GM21526 (cell line): ENCODE data around the gene FOXP1.
"Not testable (repeated sequence)": the region's sequence is repeated elsewhere in the genome, so short reads cannot be mapped to it uniquely, and the experiment has no call there.

ENCODE experiments used
- ATAC-seq: cut with Tn5 transposase; IDR thresholded peaks from one replicate; pipeline ENCODE4 v1.9.1; 2021; ENCODE audit warnings: moderate library complexity; ENCODE audit not compliant: unreplicated experiment, low FRiP score

FOXP1 gene

DNA sequence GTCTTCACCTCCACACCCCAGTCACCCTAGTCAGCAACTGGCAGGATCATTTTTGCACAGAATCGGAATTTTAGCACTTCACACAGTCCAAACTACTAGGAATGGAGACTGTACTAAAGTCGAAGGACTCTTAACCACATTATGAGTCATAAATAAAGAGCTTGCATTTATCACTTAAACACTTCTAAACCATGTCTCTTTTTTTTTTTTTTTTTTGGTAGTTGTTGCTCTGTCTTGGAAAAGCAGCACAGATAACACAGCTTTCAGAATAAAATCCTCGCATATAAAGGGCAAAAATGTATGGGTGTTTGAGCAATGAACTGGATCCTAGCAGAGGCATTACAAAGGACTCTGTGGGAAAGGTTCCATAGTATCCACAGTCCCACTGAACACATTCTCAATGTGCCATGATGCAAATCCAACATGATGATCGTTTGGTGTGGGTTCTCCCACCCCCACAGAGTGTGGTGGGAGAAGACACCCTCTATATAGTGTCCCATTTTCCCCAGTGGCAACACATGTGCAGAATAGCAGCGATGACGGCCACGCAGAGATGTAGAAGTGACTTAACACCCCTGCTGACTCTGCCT is 47.1 kb downstream of the FOXP1 start:
- ATAC-seq, result no peak

DNA sequence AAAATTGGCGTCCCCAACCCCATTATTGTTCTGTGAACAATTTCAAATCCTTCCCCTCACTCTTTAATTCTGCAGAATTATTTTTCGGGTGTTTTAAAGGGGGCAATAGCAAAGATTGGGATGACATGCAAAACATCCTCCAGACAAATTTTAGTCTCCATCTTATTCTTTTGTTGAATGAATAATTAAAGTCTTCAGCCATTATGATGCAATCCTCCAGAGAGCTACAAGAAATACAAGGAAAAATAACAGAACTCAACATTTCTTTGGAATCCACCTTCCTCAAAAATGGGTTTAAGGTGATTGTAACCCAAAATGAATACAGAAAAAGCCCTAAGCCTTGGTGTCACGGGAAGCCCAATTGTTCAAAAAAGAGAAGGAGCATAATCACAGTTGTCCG is 49.9 kb downstream of the FOXP1 start:
- ATAC-seq, result no peak

GRCh38 chr3:71532639-71533395 is 50.7 kb downstream of the FOXP1 start:
- no peak for ATAC-seq

DNA sequence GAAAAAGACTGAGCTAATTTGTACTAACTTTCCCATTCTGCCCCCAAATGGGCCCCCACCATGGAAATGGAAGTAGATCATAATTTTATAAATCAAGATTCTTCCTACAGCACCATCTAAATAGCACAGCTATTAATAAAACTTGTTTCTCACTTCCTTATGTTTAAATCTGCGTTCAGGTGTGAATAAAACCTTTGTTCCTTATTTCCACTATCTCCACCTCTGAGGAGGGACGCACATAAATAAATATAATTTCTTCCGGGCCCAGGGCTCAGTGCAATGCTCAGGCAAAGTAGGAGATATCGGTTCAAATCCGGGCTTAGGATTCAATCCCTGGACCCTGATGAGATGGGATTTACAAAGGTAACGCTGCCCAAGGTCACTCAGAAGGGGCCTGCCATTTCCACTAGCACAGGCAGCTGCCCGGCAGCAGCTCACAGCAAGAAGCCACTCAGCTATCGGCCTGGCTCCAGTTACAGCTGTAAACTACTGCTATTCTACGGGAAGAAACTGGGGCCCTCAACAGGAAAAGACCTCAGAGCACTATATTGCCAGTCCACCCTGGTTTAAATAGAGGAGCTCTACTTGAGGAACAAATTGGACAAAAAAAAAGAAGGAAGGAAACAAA is 52.5 kb downstream of the FOXP1 start:
- no peak for ATAC-seq

DNA sequence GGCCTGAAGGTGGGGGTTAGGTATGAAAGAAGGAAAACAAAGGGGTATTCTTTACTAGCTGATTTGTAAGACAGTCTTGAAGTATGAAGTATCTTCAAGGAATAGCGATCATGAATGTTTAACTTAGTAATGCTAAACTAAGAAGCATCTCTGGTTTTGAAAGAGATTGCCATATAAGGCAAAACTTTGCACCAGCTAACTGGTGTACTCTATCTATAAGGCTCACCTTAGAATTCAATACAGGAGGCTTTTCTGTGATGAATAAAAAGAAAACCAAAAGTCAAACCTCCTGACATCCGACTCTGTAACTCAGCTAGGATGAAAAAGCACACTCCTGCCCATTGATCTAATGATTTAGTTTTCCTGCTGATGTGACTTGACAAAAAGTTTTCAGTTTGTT is 54.7 kb downstream of the FOXP1 start:
- no peak for ATAC-seq

GRCh38 chr3:71526448-71526847 is 57.1 kb downstream of the FOXP1 start:
- ATAC-seq, result not testable (repeated sequence)

- no peak for ATAC-seq
These were observed 58.1 kb downstream of the FOXP1 start for GRCh38 chr3:71525391-71525790.

DNA sequence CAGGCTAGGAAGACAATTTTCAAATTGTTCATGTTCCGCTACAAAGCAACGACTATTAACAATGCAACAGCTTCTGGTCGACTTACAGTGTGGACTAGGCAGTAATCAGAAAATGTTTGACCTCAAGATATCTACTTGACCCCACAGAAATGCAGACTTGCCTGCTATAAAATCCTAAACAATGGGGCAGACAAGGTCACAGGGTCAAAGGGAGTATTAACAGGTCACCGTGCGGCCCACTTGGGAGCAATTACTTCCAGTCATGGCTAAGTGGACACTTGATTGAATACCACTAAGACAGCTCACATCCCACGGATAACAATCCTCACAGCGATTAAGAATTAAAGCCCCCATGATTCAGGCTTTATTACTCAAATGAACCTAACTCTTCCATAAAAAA is 58.9 kb downstream of the FOXP1 start:
- no peak for ATAC-seq

GRCh38 chr3:71523628-71524027 is 59.9 kb downstream of the FOXP1 start:
- ATAC-seq, result no peak

DNA sequence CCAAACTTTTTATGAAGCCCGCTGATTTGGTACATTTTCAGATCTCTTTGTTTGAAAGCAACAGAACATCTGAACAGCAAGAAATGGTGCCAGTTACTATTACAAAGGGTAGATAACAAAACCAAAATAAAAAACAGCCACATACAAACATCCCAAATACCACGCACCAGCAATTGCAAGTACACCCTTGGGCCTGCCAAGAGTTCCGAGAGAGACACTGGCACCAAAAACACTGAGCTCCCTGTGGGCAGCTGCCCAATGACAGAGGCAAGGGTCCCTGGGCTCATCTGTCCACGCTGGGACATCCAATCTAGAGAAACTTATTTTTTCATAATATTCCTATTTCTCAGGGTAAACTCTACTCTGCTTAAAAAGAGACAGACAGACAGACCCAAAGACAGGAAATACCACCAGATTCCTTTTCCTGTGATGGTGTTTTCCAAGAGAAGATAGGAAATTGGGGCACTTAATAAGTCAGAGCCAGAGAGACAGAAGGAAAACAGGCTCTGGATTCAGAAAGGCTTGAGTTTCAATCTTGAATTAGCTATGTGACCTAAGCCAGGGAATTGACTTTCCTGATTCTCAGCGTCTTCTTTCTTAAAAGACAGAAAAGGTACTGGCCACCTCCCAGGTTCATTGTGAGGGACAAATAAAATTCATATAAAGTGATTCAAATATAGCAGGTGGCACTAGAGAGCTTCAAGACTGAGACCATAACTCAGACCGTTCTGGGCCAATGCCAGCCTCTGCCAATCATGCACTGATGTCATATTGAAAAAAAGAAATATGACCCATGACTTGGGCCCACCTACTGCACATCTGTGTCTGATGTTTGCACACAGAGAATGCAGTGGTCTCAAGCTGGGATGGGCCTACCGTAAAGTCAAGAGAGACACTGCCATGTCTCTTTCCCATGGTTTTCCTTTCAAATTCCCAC is 61.3 kb downstream of the FOXP1 start:
- no peak for ATAC-seq

GRCh38 chr3:71521021-71521352 is 62.5 kb downstream of the FOXP1 start:
- ATAC-seq, result no peak

- ATAC-seq, result no peak
These were observed 63.1 kb downstream of the FOXP1 start for GRCh38 chr3:71520161-71521020.

DNA sequence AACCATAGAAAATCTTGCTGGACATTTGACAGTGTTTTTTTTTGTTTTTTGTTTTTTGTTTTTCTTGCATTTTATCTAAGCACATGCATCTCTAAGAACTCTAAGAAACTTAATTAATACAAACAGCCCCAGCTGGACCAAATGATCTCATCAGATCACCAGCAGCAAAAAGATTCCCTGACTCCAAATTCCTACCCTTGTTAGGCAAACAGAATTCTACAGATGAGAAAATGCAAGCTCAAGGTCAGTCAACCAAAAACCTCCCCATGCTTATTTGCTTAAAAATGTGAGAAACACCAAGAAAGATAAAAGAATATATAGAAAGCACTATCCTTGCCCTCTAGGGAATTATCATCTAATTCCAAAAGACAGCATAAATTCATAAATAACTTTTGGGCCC is 65.4 kb downstream of the FOXP1 start:
- no peak for ATAC-seq

- ATAC-seq, result no peak
These were observed 66.2 kb downstream of the FOXP1 start for GRCh38 chr3:71517271-71517791.

GRCh38 chr3:71515636-71516365 is 67.7 kb downstream of the FOXP1 start:
- no peak for ATAC-seq

DNA sequence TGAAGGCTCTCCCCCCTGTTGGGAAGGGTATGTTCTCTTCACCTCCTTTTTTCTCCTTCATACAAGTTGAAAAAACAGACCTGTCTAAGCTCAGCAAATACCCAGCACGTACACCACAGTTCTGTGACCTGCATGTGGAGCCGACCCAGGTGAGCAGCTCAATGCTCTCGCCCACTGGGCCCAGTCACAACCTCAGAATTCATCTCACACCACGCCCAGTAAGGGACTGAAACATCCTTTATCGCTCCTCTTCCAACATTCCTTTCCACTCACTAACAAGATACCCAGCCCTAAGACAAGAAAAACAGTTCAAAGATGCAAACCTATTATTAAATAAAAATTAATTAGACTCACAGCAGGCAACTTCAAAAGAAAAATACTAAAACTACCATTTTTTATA is 68.9 kb downstream of the FOXP1 start:
- no peak for ATAC-seq

- ATAC-seq, result no peak
These were observed 70.0 kb downstream of the FOXP1 start for GRCh38 chr3:71513515-71513914.

GRCh38 chr3:71513081-71513480 is 70.4 kb downstream of the FOXP1 start:
- no peak for ATAC-seq

GRCh38 chr3:71512544-71512943 is 71.0 kb downstream of the FOXP1 start:
- ATAC-seq, result no peak
